Activated T-cell treated with anti-CD3 and anti-CD28 coated beads, Interleukin-2, amount 50 U/mL, for 4 hours (primary cell): ENCODE data around the gene COPG2. TPM values are rescaled to one million over a fixed set of nuclear protein-coding genes. Genes with fewer than 3 reads are reported as not detected.
"Not testable (repeated sequence)": the region's sequence is repeated elsewhere in the genome, so short reads cannot be mapped to it uniquely, and the experiment has no call there.

Source experiments
- ATAC-seq, 2 donors: fragments of 200-7000 bp; cut with Tn5 transposase; one replicate each; pipeline ENCODE4 v1.10.0; 2021
- DNase-seq: peaks from one replicate; pipeline ENCODE4 v3.0.0-alpha.2; 2020
- H3K27me3 Mint-ChIP-seq: one replicate; pipeline ENCODE4 v1.8.0; 2021; ENCODE audit warnings: low read depth, mixed read lengths
- H3K36me3 Mint-ChIP-seq: one replicate; pipeline ENCODE4 v1.8.0; 2022; ENCODE audit warnings: mixed read lengths; ENCODE audit not compliant: insufficient read depth
- H3K4me1 Mint-ChIP-seq: one replicate; pipeline ENCODE4 v1.8.0; 2021; ENCODE audit warnings: low read depth, mixed read lengths
- H3K4me3 Mint-ChIP-seq: one replicate; pipeline ENCODE4 v1.8.0; 2021; ENCODE audit warnings: mild to moderate bottlenecking, moderate library complexity, mixed read lengths
- H3K9me3 Mint-ChIP-seq: one replicate; pipeline ENCODE4 v1.8.0; 2021; ENCODE audit warnings: mixed read lengths
- total RNA-seq, 3 donors: library from RNA; stranded (reverse); gene quantifications; one replicate each; pipeline ENCODE4 v1.2.1, GENCODE V29; 2021

Gene COPG2
- total RNA-seq, 3 donors from 2014 or later = 13.9 to 16.2 (median 15.4) TPM

GRCh38 chr7:130566168-130566897 is 102.2 kb downstream of the COPG2 start:
- Mint-ChIP-seq H3K4me1 (peaks cover 2% of the 10 kb centered on the region), H3K4me3 (no peak overlapping the region), H3K9me3 (peaks cover 33% of the 10 kb centered on the region), H3K36me3 (peaks cover 15% of the 10 kb centered on the region), H3K27me3 (no peaks in the 10 kb centered on the region)
- ATAC-seq = no peak
- DNase-seq = no peak

GRCh38 chr7:130560972-130561371 is 107.6 kb downstream of the COPG2 start:
- no peaks in the 10 kb centered on the region for H3K27me3 Mint-ChIP-seq
- peaks cover 9% of the 10 kb centered on the region for H3K9me3 Mint-ChIP-seq
- peaks cover 12% of the 10 kb centered on the region for H3K36me3 Mint-ChIP-seq
- ATAC-seq (no peak), DNase-seq (no peak)
- H3K4me3 Mint-ChIP-seq = no peak overlapping the region
- H3K4me1 Mint-ChIP-seq = no peaks in the 10 kb centered on the region

- H3K36me3 Mint-ChIP-seq = peaks cover 21% of the 10 kb centered on the region
- ATAC-seq (no peak), DNase-seq (no peak)
- H3K4me3 Mint-ChIP-seq = no peak overlapping the region
- H3K27me3 Mint-ChIP-seq = no peaks in the 10 kb centered on the region
- no peaks in the 10 kb centered on the region for H3K9me3 Mint-ChIP-seq
- no peaks in the 10 kb centered on the region for H3K4me1 Mint-ChIP-seq
Observed at GRCh38 chr7:130559184-130559583, 109.4 kb downstream of the COPG2 start.

GRCh38 chr7:130554481-130554880 is 114.1 kb downstream of the COPG2 start:
- Mint-ChIP-seq H3K4me1 (no peaks in the 10 kb centered on the region), H3K27me3 (no peaks in the 10 kb centered on the region), H3K4me3 (no peak overlapping the region), H3K9me3 (no peaks in the 10 kb centered on the region), H3K36me3 (peaks cover 35% of the 10 kb centered on the region)
- ATAC-seq (no peak), DNase-seq (no peak)

GRCh38 chr7:130553398-130554029 is 115.0 kb downstream of the COPG2 start:
- ATAC-seq (no peak), DNase-seq (no peak)
- no peaks in the 10 kb centered on the region for H3K4me1 Mint-ChIP-seq
- peaks cover 36% of the 10 kb centered on the region for H3K36me3 Mint-ChIP-seq
- H3K27me3 Mint-ChIP-seq = no peaks in the 10 kb centered on the region
- H3K9me3 Mint-ChIP-seq = no peaks in the 10 kb centered on the region
- H3K4me3 Mint-ChIP-seq = no peak overlapping the region

GRCh38 chr7:130544356-130544755 is 124.2 kb downstream of the COPG2 start:
- no peaks in the 10 kb centered on the region for H3K4me1 Mint-ChIP-seq
- peaks cover 24% of the 10 kb centered on the region for H3K36me3 Mint-ChIP-seq
- DNase-seq (no peak), ATAC-seq (no peak)
- H3K4me3 Mint-ChIP-seq = no peak overlapping the region
- no peaks in the 10 kb centered on the region for H3K27me3 Mint-ChIP-seq
- no peaks in the 10 kb centered on the region for H3K9me3 Mint-ChIP-seq

GRCh38 chr7:130543487-130544010 is 125.0 kb downstream of the COPG2 start:
- DNase-seq = no peak
- no peaks in the 10 kb centered on the region for H3K4me1 Mint-ChIP-seq
- no peaks in the 10 kb centered on the region for H3K27me3 Mint-ChIP-seq
- peaks cover 19% of the 10 kb centered on the region for H3K36me3 Mint-ChIP-seq
- no peak for ATAC-seq
- no peaks in the 10 kb centered on the region for H3K9me3 Mint-ChIP-seq
- no peak overlapping the region for H3K4me3 Mint-ChIP-seq

- not testable (repeated sequence) for H3K9me3 Mint-ChIP-seq, H3K4me3 Mint-ChIP-seq, H3K4me1 Mint-ChIP-seq, ATAC-seq, DNase-seq, H3K27me3 Mint-ChIP-seq
- peaks cover 14% of the 10 kb centered on the region for H3K36me3 Mint-ChIP-seq
Observed at GRCh38 chr7:130542297-130542696, 126.3 kb downstream of the COPG2 start.

- not testable (repeated sequence) for H3K27me3 Mint-ChIP-seq, H3K4me3 Mint-ChIP-seq, DNase-seq, H3K9me3 Mint-ChIP-seq, H3K4me1 Mint-ChIP-seq, ATAC-seq, H3K36me3 Mint-ChIP-seq
Observed at GRCh38 chr7:130541287-130541686, 127.3 kb downstream of the COPG2 start.

GRCh38 chr7:130537894-130538293 is 130.7 kb downstream of the COPG2 start:
- H3K27me3 Mint-ChIP-seq, H3K36me3 Mint-ChIP-seq, DNase-seq, H3K4me1 Mint-ChIP-seq, ATAC-seq, H3K9me3 Mint-ChIP-seq, H3K4me3 Mint-ChIP-seq: not testable (repeated sequence)

GRCh38 chr7:130529417-130529816 is 139.1 kb downstream of the COPG2 start:
- Mint-ChIP-seq H3K4me3 (no peak overlapping the region), H3K9me3 (no peaks in the 10 kb centered on the region), H3K27me3 (no peaks in the 10 kb centered on the region), H3K4me1 (no peaks in the 10 kb centered on the region), H3K36me3 (peaks cover 26% of the 10 kb centered on the region)
- DNase-seq (no peak), ATAC-seq (no peak)

- ATAC-seq = peak in 1 of 2 donors; percentile 41
- H3K27me3 Mint-ChIP-seq, H3K9me3 Mint-ChIP-seq, DNase-seq, H3K4me1 Mint-ChIP-seq, H3K4me3 Mint-ChIP-seq: not testable (repeated sequence)
- peaks cover 26% of the 10 kb centered on the region for H3K36me3 Mint-ChIP-seq
Observed at GRCh38 chr7:130527752-130528355, 140.7 kb downstream of the COPG2 start.

GRCh38 chr7:130524628-130525027 is 143.9 kb downstream of the COPG2 start:
- H3K4me3 Mint-ChIP-seq = no peak overlapping the region

GRCh38 chr7:130523519-130524125 is 144.9 kb downstream of the COPG2 start:
- not testable (repeated sequence) for H3K27me3 Mint-ChIP-seq, H3K9me3 Mint-ChIP-seq, H3K4me3 Mint-ChIP-seq, H3K36me3 Mint-ChIP-seq, H3K4me1 Mint-ChIP-seq, DNase-seq
- peak in 1 of 2 donors; percentile 48 for ATAC-seq

More at GRCh38 chr7:130524628-130525027, 143.9 kb downstream of the COPG2 start:
- Mint-ChIP-seq H3K27me3 (no peaks in the 10 kb centered on the region), H3K4me1 (no peaks in the 10 kb centered on the region), H3K36me3 (peaks cover 15% of the 10 kb centered on the region), H3K9me3 (no peaks in the 10 kb centered on the region)
- no peak for ATAC-seq
- no peak for DNase-seq
